Fibroblast of lung (primary cell): ENCODE measurements around the gene SLC38A6. TPM values are rescaled to one million over a fixed set of nuclear protein-coding genes. Genes with fewer than 3 reads are reported as not detected.

Experiments
- DNase-seq, 2 donors: peaks; one replicate each; pipeline versions ENCODE4 v3.0.0 to v3.0.0-alpha.2; 2010; ENCODE audit warnings: low read depth in 2 of 2
- H2AFZ ChIP-seq: 2 replicates; pipeline ENCODE4 v1.5.1; 2012; ENCODE audit warnings: low read length, control low read depth, inconsistent platforms
- H3K27ac ChIP-seq: 2 replicates; pipeline ENCODE4 v1.5.1; 2011; ENCODE audit warnings: low read length, control low read depth; ENCODE audit not compliant: insufficient read depth
- H3K27me3 ChIP-seq: 2 replicates; pipeline ENCODE4 v1.5.1; 2011; ENCODE audit warnings: mild to moderate bottlenecking, low read length; ENCODE audit not compliant: control insufficient read depth, insufficient read depth
- H3K36me3 ChIP-seq: 2 replicates; pipeline ENCODE4 v1.5.1; 2011; ENCODE audit warnings: low read length; ENCODE audit not compliant: control insufficient read depth, insufficient read depth
- H3K4me1 ChIP-seq: 2 replicates; pipeline ENCODE4 v1.5.1; 2011; ENCODE audit warnings: low read length; ENCODE audit not compliant: control insufficient read depth, insufficient read depth; ENCODE audit errors: extremely low read depth
- H3K4me2 ChIP-seq: 2 replicates; pipeline ENCODE4 v1.5.1; 2011; ENCODE audit warnings: low read length, control low read depth; ENCODE audit not compliant: insufficient read depth; ENCODE audit errors: extremely low read depth
- H3K4me3 ChIP-seq, 4 experiments: fragments of 200-600 bp in 1 of 4; sonication (generic) in 1 of 4; replicated peaks in 1 of 4; 2 replicates each; pipeline ENCODE4 v1.5.1; 2011 to 2016; ENCODE audit warnings: low read length in 4 of 4, low read depth in 3 of 4, mild to moderate bottlenecking in 3 of 4, control low read depth in 2 of 4, inconsistent platforms in 1 of 4, mixed read lengths in 1 of 4; ENCODE audit not compliant: insufficient read depth in 1 of 4; ENCODE audit errors: control extremely low read depth in 1 of 4
- H3K79me2 ChIP-seq: 2 replicates; pipeline ENCODE4 v1.5.1; 2012; ENCODE audit warnings: mild to moderate bottlenecking, low read length, inconsistent platforms; ENCODE audit not compliant: control insufficient read depth, insufficient read depth
- H3K9ac ChIP-seq: 2 replicates; pipeline ENCODE4 v1.5.1; 2011; ENCODE audit warnings: mild to moderate bottlenecking, low read length, control low read depth; ENCODE audit not compliant: insufficient read depth
- H3K9me3 ChIP-seq: 2 replicates; pipeline ENCODE4 v1.5.1; 2012; ENCODE audit warnings: low read depth, low read length; ENCODE audit not compliant: control insufficient read depth, insufficient read depth
- H4K20me1 ChIP-seq: 2 replicates; pipeline ENCODE4 v1.5.1; 2011; ENCODE audit warnings: low read length; ENCODE audit not compliant: control insufficient read depth, insufficient read depth; ENCODE audit errors: extremely low read depth
- EZH2 ChIP-seq: IDR thresholded peaks from 2 replicates; pipeline ENCODE4 v1.5.1; 2012; ENCODE audit warnings: low read length, control low read depth, mild to moderate bottlenecking; ENCODE audit errors: missing control alignments
- polyA plus RNA-seq, 2 donors: library from polyadenylated mRNA; depleted of rRNA in 1 of 2; stranded (reverse) in 1 of 2; unstranded in 1 of 2; fragments of >200 nt; gene quantifications; 2 replicates each; pipeline ENCODE4 v1.2.1, GENCODE V29; 2011 to 2012; ENCODE audit warnings: missing spikeins in 1 of 2
- total RNA-seq: library from RNA; depleted of rRNA; stranded (reverse); fragments of >200 nt; gene quantifications from 2 replicates; pipeline ENCODE4 v1.2.1, GENCODE V29; 2014
- TF ChIP-seq, protein P1 (sequence below), 2 donors: IDR thresholded peaks in 1 of 2; conservative IDR thresholded peaks in 1 of 2; 1 replicate in 1 of 2; 2 replicates in 1 of 2; pipeline ENCODE4 v1.5.1; 2011 to 2012; ENCODE audit warnings: low read length in 2 of 2, control low read depth in 1 of 2, inconsistent platforms in 1 of 2, low read depth in 1 of 2, mild to moderate bottlenecking in 1 of 2

Gene SLC38A6
- total and polyA plus RNA-seq, 2 donors (not counting 1 experiment from before 2014, with no cell fraction given), result 39.8 to 93.3 TPM

DNA sequence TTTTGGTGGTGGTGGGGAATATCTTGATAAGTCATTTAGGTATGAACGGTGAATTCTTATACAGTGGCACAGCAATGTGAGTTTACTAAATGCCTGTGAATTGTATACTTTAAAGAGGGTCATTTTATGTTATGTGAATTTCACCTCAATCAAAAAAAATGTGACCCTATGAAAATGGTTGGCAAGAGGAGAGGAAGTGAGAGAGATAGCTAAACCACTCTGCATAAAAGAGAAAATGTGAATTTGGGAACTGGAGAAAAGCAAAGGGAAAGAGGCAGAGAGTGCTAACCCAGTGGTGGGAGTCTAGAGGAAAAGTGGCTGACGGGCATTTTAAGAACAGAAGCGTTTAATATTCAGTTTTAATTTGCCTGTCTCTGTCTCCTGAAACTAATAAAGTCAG is 93.8 kb downstream of the SLC38A6 start:
- Histone ChIP-seq H3K9me3 (no peaks in the 10 kb centered on the region), H3K36me3 (no peaks in the 10 kb centered on the region), H4K20me1 (no peaks in the 10 kb centered on the region), H3K4me2 (no peak overlapping the region), H3K27ac (no peak overlapping the region), H3K4me3 (no peak overlapping the region), H3K27me3 (no peaks in the 10 kb centered on the region), H3K9ac (no peak overlapping the region), H3K79me2 (no peaks in the 10 kb centered on the region), H3K4me1 (no peaks in the 10 kb centered on the region), H2AFZ (no peak overlapping the region)
- DNase-seq, result no peak
- TF ChIP-seq, protein P1, sequence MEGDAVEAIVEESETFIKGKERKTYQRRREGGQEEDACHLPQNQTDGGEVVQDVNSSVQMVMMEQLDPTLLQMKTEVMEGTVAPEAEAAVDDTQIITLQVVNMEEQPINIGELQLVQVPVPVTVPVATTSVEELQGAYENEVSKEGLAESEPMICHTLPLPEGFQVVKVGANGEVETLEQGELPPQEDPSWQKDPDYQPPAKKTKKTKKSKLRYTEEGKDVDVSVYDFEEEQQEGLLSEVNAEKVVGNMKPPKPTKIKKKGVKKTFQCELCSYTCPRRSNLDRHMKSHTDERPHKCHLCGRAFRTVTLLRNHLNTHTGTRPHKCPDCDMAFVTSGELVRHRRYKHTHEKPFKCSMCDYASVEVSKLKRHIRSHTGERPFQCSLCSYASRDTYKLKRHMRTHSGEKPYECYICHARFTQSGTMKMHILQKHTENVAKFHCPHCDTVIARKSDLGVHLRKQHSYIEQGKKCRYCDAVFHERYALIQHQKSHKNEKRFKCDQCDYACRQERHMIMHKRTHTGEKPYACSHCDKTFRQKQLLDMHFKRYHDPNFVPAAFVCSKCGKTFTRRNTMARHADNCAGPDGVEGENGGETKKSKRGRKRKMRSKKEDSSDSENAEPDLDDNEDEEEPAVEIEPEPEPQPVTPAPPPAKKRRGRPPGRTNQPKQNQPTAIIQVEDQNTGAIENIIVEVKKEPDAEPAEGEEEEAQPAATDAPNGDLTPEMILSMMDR (conservative IDR thresholded peaks at IDR 0.05 in 1 of 2, IDR thresholded peaks at IDR 0.05 in 1 of 2; ENCODE audit: low read depth in 1 of 2, low read length in 2 of 2), result no peak
- no peak for TF ChIP-seq EZH2

GRCh38 chr14:61076556-61076955 is 95.5 kb downstream of the SLC38A6 start:
- Histone ChIP-seq H2AFZ (no peak overlapping the region), H3K36me3 (no peaks in the 10 kb centered on the region), H3K4me2 (no peak overlapping the region), H3K4me1 (no peaks in the 10 kb centered on the region), H3K9me3 (no peaks in the 10 kb centered on the region), H4K20me1 (no peaks in the 10 kb centered on the region), H3K9ac (no peak overlapping the region), H3K27ac (no peak overlapping the region), H3K79me2 (no peaks in the 10 kb centered on the region), H3K27me3 (no peaks in the 10 kb centered on the region), H3K4me3 (no peak overlapping the region)
- TF ChIP-seq, protein P1 (conservative IDR thresholded peaks at IDR 0.05 in 1 of 2, IDR thresholded peaks at IDR 0.05 in 1 of 2; ENCODE audit: low read depth in 1 of 2, low read length in 2 of 2), result no peak
- TF ChIP-seq EZH2, result no peak
- DNase-seq, result peak; percentile 64 to 72

GRCh38 chr14:61077437-61077836 is 96.4 kb downstream of the SLC38A6 start:
- Histone ChIP-seq H3K27me3 (no peaks in the 10 kb centered on the region), H3K36me3 (no peaks in the 10 kb centered on the region), H3K79me2 (no peaks in the 10 kb centered on the region), H3K4me2 (no peak overlapping the region), H3K9me3 (no peaks in the 10 kb centered on the region), H2AFZ (no peak overlapping the region), H3K27ac (no peak overlapping the region), H4K20me1 (no peaks in the 10 kb centered on the region), H3K9ac (no peak overlapping the region), H3K4me1 (no peaks in the 10 kb centered on the region), H3K4me3 (no peak overlapping the region)
- DNase-seq, result no peak
- TF ChIP-seq, protein P1 (conservative IDR thresholded peaks at IDR 0.05 in 1 of 2, IDR thresholded peaks at IDR 0.05 in 1 of 2; ENCODE audit: low read depth in 1 of 2, low read length in 2 of 2), result no peak
